GM12801 (cell line): Measurements from ENCODE around the gene CREG2.

ENCODE experiments used
- TF ChIP-seq, protein P1 (sequence below): IDR thresholded peaks from one replicate; pipeline ENCODE4 v1.5.1; 2011; ENCODE audit warnings: control low read depth; ENCODE audit not compliant: insufficient read length; ENCODE audit errors: extremely low read depth

Gene CREG2

DNA sequence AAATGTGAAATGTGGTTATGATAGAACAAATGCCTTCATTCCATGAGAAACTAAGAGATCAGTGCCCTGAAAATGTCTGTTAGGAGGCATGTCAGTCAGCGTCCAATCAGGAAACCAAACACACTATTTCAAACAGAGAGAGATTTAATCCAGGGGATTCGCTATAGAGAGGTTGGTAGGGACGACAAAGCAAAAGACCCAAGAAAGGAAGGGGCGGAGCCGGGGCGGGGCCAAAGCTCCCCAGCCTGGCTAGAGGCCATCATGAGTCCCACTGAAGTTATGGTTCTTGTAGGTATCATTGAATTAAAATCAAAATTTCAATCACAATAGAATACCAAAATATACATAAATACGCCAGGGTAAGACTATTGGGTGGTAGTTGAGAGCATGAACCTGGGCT lies 45.9 kb downstream of the CREG2 start:
- TF ChIP-seq, protein P1, sequence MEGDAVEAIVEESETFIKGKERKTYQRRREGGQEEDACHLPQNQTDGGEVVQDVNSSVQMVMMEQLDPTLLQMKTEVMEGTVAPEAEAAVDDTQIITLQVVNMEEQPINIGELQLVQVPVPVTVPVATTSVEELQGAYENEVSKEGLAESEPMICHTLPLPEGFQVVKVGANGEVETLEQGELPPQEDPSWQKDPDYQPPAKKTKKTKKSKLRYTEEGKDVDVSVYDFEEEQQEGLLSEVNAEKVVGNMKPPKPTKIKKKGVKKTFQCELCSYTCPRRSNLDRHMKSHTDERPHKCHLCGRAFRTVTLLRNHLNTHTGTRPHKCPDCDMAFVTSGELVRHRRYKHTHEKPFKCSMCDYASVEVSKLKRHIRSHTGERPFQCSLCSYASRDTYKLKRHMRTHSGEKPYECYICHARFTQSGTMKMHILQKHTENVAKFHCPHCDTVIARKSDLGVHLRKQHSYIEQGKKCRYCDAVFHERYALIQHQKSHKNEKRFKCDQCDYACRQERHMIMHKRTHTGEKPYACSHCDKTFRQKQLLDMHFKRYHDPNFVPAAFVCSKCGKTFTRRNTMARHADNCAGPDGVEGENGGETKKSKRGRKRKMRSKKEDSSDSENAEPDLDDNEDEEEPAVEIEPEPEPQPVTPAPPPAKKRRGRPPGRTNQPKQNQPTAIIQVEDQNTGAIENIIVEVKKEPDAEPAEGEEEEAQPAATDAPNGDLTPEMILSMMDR, result no peak

- TF ChIP-seq, protein P1, result no peak
Measured at GRCh38 chr2:101340141-101340551, 47.2 kb downstream of the CREG2 start.

DNA sequence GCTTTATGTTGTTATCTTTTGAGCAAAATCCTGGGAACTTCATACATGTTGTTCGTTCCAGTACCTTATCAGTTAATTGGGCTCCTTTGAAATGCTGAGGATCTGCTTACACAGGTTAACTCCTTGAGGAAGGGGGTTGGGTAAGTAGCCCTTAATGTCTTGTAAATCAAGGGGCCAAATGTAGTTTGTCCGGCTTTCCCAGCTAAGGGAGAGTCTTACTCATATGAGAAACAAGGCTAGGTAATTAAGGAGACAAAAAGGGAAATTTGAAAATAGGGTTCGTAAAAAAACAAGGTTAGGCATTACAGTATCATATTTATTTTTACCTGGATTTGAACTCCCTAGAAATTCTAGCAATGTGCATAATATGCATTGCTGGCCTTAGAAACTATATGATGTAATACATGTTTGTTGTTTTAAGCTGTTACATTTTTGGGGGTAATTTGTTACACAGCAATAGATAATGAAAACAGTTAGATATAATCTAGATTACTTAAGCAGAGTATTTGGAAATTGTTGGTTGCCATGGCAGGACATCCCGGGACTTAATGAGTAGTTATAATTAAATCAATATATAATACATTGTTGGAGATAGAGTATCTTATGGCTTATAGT lies 47.9 kb downstream of the CREG2 start:
- TF ChIP-seq, protein P1, result no peak

DNA sequence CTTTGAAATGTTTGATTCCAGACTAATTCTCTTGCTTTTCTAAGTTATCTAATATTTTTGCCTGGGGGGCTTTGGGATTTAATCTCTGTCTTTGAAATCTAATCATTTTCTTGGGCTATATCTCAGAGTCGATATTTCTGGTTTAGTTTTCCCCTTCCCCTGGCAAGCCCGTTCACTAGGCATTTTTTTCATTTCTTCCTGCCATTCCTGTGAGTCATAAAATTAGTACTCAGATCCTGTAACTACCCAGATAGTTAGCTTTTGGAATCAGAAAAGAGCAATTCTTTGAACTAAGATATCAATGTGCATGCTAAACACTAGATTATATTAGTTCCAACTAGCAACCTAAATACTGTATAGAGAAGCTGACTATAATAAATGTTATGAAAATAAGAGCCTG lies 49.4 kb downstream of the CREG2 start:
- TF ChIP-seq, protein P1, result no peak

GRCh38 chr2:101332885-101333766 lies 54.2 kb downstream of the CREG2 start:
- TF ChIP-seq, protein P1, result no peak

DNA sequence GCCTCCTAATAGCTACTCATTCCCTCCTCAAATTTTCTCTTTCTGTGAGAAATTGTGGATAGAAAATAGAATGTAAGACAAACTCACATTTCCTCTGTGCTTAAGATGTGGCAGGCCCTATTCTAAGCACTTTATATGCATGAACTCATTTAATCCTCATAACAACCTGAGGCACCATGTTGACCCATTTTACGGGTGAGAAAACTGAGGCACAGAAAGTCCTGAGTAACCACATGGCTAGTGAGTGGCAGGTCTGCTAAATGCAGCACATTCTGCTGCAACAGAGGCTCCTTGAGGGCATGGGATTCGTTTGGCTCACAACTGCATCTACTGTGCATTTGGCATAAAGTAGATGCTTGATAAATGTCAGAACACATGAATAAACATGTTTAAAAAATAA lies 56.1 kb downstream of the CREG2 start:
- TF ChIP-seq, protein P1, result no peak

DNA sequence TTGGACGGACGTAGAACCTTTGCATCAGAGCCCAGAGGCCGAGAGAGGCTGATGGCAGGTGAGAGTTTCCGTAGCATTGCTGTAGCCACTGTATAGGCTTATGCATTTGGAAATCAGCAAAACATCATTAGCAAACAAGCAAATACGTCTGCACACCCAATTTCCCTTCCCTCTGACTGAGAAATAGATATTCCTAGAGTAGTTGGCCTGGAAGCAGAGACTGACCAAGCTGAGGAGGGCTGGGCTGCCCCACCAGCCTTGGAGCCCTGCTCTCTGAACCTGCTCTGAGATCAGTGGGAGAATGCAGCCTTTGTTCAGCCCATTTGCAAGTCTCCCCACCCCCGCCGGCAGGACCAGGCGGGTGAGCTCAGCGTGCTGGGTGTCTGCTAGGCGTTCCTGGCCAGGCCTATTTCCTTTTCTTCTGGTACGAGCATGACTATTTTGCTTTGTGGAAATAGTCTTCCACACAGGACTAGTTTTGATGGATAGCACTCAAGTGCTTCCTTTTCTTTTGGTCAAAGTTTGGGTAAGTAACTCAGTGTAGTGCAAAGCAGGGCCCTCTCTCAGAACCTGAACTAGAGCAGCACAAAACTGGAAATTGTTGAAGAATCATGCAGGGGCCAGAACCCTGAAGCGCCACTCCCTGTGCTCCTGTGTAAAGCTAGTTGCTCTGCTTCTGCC lies 56.9 kb downstream of the CREG2 start:
- TF ChIP-seq, protein P1, result no peak
